C4-2B (cell line): ENCODE data around the gene TRMT112.

Experiments
- ZFX ChIP-seq: fragments of 450-650 bp; IDR thresholded peaks from 2 replicates; pipeline ENCODE4 v1.6.1; 2017
- TF ChIP-seq, protein P1 (sequence below): fragments of 450-650 bp; conservative IDR thresholded peaks from 2 replicates; pipeline ENCODE4 v1.5.1; 2017; ENCODE audit warnings: mild to moderate bottlenecking

DNA sequence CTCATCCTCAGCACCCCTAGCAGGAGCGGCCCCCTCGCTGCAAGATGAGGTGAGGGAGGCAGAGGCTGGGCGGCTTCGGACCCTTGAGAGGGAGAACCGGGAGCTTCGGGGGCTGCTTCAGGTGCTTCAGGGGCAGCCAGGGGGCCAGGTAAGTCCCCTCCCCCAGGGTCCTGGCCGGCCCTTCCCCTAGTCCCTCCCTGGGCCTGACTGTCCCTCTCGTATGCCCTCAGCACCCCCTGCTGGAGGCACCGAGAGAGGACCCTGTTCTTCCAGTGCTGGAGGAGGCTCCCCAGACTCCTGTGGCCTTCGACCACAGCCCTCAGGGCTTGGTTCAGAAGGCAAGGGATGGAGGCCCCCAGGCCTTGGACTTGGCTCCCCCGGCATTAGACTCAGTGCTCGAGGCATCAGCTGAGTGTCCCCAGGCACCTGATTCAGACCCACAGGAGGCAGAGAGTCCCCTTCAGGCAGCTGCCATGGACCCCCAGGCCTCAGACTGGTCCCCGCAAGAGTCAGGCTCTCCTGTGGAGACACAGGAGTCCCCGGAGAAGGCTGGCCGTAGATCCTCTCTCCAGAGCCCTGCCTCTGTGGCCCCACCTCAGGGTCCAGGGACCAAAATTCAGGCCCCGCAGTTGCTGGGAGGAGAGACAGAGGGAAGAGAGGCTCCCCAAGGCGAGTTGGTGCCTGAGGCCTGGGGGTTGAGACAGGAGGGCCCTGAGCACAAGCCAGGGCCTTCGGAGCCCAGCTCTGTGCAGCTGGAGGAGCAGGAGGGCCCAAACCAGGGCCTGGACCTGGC, 26.6 kb upstream of the TRMT112 start:
- TF ChIP-seq, protein P1, sequence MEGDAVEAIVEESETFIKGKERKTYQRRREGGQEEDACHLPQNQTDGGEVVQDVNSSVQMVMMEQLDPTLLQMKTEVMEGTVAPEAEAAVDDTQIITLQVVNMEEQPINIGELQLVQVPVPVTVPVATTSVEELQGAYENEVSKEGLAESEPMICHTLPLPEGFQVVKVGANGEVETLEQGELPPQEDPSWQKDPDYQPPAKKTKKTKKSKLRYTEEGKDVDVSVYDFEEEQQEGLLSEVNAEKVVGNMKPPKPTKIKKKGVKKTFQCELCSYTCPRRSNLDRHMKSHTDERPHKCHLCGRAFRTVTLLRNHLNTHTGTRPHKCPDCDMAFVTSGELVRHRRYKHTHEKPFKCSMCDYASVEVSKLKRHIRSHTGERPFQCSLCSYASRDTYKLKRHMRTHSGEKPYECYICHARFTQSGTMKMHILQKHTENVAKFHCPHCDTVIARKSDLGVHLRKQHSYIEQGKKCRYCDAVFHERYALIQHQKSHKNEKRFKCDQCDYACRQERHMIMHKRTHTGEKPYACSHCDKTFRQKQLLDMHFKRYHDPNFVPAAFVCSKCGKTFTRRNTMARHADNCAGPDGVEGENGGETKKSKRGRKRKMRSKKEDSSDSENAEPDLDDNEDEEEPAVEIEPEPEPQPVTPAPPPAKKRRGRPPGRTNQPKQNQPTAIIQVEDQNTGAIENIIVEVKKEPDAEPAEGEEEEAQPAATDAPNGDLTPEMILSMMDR, result no peak; the same call in 1 of the 2 replicates
- TF ChIP-seq ZFX, result no peak
